HG02973 (cell line): ENCODE measurements around the gene REM1.
"Not testable (repeated sequence)": the region's sequence is repeated elsewhere in the genome, so short reads cannot be mapped to it uniquely, and the experiment has no call there.

Experiments used
- ATAC-seq: cut with Tn5 transposase; IDR thresholded peaks from one replicate; pipeline ENCODE4 v1.9.1; 2021; ENCODE audit warnings: moderate library complexity; ENCODE audit not compliant: unreplicated experiment

The REM1 gene, protein sequence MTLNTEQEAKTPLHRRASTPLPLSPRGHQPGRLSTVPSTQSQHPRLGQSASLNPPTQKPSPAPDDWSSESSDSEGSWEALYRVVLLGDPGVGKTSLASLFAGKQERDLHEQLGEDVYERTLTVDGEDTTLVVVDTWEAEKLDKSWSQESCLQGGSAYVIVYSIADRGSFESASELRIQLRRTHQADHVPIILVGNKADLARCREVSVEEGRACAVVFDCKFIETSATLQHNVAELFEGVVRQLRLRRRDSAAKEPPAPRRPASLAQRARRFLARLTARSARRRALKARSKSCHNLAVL

DNA sequence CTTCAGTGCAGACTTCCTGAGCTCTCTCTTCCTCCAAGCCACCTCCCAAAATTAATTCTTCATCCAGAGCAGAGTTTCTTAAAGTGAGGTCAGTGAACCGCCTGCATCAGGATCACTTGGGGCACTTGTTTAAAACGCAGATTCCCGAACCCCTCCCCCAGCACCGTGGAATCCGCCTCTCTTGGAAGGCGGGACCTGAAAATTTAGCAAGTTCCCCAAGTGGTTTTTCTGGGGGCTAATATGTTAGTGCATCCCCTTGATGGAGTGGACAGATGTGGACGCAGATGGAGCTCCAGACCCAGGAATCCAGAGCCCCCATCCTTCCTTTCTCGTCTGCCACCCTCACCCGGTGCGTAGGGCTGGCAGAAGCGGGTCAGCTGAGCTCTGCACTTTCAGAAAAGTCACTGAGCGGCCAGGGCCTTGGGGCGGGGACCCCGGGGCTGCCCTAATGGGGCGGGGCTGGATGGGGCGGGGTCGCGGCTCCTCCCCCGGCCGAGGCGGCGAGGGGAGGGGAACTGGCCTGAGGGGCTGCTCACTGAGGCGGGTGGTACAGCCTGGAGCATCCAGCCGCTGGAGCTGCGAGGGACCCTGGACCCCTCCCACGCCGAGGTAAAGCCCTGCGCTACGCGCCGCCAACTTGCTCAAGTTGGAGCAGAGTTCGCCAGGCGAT, at the start of gene REM1, which contains the start of gene DEFB124:
TSS of gene REM1 (plus strand) at position 531 of the 670 bp plus-strand sequence. CDS start 1,158 bp downstream, outside the sequence.
TSS of gene DEFB124 (minus strand) at position 370 of the 670 bp plus-strand sequence. CDS start 2,114 bp downstream, outside the sequence.
- no peak for ATAC-seq

DNA sequence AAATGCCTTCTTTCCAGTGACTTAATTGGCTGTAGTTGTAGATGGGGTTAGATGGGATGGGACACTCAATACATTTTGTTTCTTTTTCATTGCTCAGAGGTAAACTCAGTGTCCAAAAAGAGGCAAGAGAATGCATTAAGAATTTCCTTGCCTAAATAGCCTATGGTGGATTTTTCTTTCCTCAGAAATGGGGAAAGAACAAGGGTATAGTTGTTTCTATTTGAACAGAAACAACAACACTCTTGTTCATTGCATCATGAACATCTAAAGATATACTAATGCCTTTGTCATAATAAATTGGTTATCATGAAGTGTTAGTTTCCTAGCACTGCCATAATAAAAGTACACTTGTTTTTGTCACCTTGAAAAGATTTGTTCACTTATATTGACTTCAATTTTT, 49.3 kb upstream of the REM1 start:
- no peak for ATAC-seq

DNA sequence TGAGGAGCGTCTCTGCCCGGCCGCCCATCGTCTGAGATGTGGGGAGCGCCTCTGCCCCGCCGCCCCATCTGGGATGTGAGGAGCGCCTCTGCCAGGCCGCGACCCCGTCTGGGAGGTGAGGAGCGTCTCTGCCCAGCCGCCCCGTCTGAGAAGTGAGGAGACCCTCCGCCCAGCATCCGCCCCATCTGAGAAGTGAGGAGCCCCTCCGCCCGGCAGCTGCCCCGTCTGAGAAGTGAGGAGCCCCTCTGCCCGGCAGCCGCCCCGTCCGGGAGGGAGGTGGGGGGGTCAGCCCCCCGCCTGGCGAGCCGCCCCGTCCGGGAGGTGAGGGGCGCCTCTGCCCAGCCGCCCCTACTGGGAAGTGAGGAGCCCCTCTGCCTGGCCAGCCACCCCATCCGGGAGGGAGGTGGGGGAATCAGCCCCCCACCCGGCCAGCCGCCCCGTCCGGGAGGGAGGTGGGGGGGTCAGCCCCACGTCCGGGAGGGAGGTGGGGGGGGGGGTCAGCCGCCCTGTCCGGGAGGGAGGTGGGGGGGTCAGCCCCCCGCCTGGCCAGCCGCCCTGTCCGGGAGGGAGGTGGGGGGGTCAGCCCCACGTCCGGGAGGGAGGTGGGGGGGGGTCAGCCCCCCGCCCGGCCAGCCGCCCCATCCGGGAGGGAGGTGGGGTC, 48.1 kb upstream of the REM1 start:
- not testable (repeated sequence) for ATAC-seq

DNA sequence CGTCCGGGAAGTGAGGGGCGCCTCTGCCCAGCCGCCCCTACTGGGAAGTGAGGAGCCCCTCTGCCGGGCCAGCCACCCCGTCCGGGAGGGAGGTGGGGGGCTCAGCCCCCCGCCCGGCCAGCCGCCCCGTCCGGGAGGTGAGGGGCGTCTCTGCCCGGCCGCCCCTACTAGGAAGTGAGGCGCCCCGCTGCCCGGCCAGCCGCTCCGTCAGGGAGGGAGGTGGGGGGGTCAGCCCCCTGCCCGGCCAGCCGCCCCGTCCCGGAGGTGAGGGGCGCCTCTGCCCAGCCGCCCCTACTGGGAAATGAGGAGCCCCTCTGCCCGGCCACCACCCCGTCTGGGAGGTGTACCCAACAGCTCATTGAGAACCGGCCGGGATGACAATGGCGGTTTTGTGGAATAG, 47.5 kb upstream of the REM1 start:
- not testable (repeated sequence) for ATAC-seq

DNA sequence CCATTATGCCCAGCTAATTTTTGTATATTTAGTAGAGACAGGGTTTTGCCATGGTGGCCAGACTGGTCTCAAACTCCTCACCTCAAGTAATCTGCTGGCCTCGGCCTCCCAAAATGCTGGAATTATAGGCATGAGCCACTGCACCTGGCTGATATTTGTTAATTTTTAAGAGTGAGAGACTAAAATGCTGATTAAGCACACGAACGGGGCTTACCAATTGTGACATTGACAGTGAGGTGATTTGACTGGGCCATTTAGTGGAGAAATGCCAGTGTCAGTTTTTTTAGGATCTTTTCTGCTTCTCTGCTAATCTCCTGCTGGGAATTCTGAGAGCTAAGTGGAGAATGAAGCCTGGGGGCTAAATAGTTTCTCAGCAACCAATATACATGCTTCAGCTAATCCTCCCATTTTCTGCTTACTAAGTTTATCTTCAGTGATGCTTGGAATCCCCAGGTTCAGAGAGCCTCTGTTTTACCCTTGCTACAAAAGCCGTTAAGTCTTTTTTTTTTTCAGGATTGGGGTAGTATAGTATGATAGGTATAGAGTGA, 44.4 kb upstream of the REM1 start:
- ATAC-seq, result no peak

DNA sequence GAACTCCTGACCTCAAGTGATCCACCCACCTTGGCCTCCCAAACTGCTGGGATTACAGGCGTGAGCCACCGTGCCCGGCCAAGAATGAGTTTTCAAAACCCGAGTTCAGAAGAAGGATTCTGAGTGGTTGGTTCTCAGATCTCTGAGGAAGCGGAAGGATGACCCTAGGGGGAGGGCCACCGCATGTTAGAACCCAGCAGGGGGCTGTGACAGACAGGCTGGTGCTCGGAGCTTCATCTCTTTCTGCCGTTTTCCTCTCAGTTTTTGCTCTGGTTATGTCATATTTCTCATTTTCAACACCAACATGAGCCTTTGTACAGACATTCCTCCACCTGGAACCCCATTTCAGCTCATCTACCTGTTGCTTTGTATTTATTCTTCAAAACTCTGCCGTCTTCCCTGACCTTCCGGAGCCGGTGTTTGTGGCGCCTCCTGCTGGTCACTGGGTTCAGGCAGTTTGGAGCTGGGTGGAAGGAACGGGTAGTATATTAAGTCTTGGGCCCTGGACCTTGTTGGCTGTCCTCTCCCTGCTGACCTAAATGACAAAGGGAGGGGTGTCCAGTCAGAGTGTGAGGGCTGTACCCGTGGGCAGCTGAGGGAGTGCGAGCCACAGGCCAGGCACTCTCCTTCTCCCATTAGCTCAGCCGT, 35.0 kb upstream of the REM1 start, which contains the start of gene DEFB123:
TSS of gene DEFB123 (plus strand) at position 621 of the 648 bp plus-strand sequence. CDS start 67 bp downstream, outside the sequence.
- ATAC-seq, result no peak

DNA sequence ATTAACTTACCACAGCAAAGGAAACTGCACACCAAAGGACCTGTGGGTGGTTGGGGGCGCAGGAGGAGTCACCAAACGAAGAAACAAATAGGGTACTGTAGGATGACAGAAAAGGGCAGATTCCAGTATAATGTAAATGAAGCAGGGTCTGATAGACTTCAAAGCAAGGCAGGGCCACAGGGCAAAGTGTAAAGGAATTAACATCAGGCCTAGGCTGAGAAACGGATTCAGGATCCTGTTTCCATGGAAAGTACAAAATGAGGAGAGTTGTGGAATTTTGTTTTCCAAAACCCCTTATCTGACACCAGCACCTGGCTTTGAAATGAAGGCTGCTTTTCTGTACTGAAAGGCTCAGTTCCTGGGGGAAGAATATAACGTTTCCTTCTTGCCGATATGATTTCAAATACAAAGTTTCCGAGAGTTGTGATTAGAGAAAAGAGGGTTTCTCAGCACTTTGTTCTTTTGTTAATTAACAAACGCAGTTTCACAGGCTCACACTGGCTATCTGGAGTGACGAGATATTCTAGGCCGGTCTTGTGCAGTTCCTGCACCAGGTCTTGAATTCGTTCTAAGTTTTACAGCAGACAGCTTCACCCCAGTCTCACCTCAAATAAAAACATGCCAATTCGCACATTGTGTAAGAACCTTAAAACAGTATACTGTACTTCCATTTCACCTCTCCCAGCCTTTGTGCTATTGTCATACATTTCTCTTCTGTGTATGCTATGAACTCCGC, 28.8 kb upstream of the REM1 start:
- ATAC-seq, result no peak

DNA sequence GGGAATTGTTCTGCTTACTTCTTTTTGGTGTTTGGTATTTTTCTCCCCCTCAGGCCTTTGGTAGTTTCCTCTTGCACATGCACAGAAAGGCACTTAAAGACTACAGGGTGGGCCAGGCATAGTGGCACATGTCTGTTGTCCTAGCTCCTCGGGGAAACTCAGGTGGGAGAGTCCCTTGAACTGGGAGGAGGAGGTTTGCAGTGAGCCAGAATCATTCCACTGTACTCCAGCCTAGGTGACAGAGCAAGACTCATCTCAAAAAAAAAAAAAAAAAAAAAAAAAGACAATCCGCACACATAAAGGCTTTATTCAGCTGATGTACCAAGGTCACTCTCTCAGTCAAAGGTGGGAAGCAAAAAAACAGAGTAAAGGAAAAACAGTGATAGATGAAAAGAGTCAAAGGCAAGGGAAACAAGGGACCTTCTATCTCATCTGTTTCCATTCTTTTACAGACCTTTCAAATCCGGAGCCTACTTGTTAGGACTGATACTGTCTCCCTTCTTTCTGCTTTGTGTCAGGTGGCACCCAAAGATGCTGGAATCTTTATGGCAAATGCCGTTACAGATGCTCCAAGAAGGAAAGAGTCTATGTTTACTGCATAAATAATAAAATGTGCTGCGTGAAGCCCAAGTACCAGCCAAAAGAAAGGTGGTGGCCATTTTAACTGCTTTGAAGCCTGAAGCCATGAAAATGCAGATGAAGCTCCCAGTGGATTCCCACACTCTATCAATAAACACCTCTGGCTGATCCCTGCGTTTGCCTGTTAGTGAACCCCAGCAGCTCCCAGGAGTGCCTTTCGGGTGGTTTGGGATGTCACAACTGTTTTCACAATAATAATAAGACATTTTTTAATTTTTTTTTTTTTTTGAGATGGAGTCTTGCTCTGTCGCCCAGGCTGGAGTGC, 25.3 kb upstream of the REM1 start:
- no peak for ATAC-seq

DNA sequence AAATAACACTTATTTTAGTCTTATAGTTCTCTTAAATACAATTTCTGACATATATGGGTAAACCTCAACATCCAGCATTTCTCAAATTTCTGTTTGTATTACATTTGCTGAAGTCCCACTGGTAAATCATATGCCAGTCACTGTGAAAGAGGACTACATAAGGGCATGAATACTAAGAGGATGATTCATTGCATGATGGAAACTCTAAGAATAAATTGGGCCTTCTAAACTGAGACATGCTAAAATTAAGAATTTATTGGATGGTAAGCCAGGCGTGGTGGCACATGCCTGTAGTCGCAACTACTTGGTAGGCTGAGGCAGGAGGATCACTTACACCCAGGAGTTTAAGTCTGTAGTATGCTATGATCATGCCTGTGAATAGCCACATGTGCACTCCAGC, 22.5 kb upstream of the REM1 start:
- ATAC-seq, result no peak

DNA sequence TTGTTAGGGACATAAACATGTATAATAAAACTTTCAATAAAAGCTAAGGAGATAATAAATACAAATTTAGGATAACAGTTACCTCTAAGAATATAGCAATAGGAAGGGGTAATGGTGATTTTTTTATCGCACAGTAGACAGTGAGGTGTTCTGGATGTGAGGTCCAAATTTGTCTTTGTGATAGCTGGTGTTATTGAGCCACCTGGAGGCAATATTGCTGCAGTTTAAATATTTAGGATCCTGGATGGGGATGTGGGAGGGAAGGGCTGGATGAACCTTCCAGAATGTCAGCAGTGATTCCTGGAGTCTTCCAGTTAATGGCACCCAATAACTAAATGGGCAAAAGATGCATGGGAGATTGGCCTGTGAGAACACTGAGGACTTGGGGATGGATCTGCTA, 20.7 kb upstream of the REM1 start:
- no peak for ATAC-seq

DNA sequence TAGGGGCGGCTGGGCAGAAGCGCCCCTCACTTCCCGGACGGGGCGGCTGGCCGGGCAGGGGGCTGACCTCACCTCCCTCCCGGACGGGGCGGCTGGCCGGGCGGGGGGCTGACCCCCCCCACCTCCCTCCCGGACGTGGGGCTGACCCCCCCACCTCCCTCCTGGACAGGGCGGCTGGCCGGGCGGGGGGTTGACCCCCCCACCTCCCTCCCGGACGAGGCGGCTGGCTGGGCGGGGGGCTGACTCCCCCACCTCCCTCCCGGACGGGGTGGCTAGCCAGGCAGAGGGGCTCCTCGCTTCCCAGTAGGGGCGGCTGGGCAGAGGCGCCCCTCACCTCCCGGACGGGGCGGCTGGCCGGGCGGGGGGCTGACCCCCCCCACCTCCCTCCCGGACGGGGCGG, 4.1 kb upstream of the REM1 start:
- ATAC-seq, result not testable (repeated sequence)

DNA sequence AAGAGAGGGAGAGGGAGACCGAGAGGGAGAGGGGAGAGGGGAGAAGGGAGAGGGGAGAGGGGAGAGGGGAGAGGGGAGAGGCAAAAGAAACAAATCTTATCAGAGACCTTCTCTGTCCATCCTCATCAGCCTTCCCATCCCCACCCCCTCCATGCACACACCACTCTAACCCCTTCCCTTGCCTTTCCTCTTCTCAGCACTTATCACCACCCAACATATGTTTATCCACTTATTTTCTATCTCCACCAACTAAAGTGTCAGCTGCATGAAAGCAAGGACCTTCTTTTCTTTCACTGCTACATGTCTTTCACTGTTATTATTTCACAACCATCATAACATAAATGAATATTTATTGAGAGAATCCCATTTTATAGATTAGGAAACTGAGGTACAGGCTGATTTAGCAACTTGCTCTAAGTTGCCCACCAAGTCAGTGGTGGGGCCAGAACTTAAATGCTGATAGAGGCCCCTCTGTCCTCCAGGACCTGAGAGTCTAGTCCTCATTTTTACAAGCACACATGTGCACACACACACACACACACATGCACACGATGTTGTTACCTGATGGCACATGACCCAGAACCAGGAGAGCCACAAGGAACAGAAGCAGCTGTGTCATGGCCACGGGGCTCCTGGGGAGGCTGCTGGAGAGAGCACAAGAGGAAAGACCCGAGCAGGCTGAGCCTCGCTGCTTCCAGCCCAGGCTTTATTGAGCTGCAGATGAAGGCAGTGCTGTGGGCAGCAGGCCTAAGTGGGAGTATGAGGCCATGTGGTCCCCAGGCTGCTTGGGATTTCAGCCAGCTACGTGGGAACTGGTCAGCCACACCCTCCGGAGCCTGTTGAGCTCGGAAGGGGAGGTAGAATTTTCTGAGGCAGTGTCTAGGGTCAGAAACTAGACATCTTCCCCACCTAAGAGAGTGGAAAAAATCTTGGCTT, 2.4 kb upstream of the REM1 start:
- no peak for ATAC-seq

DNA sequence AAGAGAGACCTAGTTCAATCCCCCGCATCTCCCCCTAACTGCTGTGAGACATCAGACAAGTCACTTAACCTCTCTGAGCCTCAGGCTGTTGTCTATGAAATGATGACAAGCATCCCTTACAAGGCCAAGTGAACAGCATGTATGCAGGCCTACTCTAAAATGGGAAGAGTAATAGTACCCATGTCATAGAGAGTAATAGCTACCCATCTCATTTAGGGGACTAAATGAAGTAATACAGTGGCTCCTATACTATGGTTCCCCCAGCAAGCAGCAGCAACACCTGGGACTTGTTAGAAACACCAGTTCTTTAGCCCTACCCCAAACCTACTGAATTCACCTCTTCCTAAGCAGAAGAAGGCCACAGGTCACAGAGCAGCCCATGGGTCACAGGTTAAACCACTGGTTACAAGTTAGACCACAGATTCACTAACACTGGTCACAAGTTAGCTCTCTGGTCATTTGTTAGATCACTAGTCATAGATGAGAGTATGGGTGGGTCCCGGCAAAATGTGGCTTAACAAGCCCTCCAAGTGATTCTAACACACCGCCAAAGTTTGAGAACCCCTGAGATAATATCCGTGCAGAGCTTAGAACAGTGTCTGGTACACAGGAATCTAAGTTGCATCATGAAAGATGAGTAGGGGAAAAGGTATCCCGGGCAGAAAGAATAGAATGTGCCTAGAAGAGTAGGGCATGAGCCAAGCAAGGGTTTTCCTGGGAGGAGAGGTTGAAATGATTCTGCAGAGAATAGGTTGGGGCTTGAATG, 1.6 kb upstream of the REM1 start:
- no peak for ATAC-seq

DNA sequence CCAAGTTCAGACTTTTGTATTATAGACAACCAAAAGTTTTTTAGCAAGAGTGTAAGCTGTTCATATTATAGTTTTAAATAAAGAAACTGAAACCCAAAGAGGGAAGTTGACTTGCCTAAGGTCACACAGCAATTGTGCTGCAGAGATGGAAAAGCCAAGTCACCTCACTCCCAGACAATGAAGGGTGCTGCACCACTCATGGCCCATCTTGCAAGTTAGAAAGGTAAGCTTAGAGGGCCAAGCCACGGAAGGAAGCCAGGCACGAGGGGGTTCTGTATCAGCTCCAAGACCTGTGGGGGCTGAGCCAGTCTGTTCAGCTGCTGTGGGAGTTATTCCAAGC, 1.0 kb upstream of the REM1 start:
- ATAC-seq, result peak; percentile 80

DNA sequence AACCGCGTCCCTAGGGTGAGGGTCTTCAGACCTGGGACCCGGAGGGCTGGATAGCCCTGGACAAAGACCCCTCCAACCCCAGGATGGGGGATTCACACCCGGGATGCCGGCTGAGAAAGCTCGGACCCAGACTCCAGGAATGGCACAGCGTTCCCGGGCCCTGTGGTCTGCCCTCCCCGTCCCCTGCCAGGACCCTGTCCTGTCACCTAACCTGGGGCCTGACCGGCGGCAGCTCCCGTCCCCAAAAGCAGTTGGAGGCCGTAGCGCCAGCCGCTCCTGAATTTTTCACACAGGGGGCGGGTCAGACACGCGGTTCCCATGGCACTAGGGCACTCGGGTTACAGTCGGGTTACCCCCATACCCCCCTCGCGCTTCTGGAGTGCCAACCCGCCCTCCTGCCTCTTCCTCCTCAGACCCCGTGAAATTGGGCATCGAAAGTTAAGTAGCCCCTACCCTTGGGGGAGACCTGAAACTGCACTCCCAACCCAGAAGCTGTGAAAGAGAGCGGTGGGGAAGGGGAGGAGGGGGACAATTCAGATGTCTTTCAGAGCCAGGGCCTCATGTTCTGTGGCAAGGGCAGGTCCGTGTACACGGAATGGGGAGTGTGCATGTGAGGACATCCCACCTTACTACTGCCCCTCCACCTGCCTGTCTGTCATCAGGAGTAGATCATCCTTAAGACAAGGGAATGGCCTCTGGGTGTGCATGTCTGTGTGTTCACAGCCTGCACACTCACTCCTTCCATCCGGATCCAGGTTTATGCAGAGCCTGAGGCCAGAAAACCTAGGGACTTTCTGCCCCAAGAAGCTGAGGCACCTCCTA, 595 bp downstream of the REM1 start:
- ATAC-seq, result no peak

DNA sequence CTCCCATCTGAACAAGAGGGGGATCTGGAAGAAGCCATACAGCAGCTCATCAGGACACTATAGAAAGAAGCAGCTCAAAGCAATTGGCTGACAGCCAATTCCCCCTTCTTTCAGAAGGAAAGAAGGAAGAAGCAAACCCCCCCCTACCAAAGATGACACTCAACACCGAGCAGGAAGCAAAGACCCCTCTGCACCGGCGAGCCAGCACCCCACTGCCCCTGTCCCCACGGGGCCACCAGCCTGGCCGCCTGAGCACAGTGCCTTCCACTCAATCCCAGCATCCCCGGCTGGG, 1.2 kb downstream of the REM1 start:
- no peak for ATAC-seq

DNA sequence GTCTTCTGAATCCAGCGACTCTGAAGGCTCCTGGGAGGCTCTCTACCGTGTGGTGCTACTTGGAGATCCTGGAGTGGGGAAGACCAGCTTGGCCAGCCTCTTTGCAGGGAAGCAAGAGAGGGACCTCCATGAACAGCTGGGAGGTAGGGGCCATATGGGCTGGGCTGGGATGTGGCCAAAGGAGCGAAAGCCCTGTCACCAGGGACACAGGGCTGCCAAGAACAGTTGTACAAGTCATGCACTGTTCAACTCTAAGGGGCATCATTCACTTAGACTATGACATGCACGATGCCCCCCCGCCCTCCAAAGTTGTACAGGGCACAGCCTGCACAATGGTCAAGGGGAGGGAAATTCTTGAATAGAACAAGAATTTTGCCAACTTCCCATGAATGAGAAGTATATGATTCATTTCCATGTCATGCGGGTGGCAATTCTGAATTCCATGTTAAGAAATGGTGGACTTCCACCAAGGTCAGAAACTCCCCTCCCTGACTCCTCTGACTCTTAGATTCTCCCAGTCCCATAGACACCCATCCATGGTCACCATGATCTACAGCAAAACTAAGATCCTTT, 1.6 kb downstream of the REM1 start:
- ATAC-seq, result no peak
